ENCODE measurements around the gene SLC9A9. TPM values are rescaled to one million over a fixed set of nuclear protein-coding genes. Genes with fewer than 3 reads are reported as not detected.

SLC9A9 gene
- total RNA-seq, 1 donor from 2014 or later = 16.0 TPM

- intact Hi-C loops (cut with DNase I) = no loop called here
- ATAC-seq = no peak
- no peak for DNase-seq (ENCODE audit: low spot score)
Observed at GRCh38 chr3:143337387-143337786, 510.9 kb downstream of the SLC9A9 start.

- no peak for ATAC-seq
- no peak for DNase-seq (ENCODE audit: low spot score)
- intact Hi-C loops (cut with DNase I) = no loop called here
Observed at GRCh38 chr3:143334231-143334630, 514.0 kb downstream of the SLC9A9 start.

GRCh38 chr3:143333367-143333766, 514.9 kb downstream of the SLC9A9 start:
- no peak for DNase-seq (ENCODE audit: low spot score)
- intact Hi-C loops (cut with DNase I) = no loop called here
- no peak for ATAC-seq

- ATAC-seq = no peak
- DNase-seq (ENCODE audit: low spot score) = no peak
Observed at GRCh38 chr3:143332026-143332425, 516.2 kb downstream of the SLC9A9 start.

GRCh38 chr3:143331350-143331749, 516.9 kb downstream of the SLC9A9 start:
- intact Hi-C loops (cut with DNase I) = no loop called here
- DNase-seq (ENCODE audit: low spot score) = no peak
- no peak for ATAC-seq

More at GRCh38 chr3:143332026-143332425, 516.2 kb downstream of the SLC9A9 start:
- intact Hi-C loops (cut with DNase I) = no loop called here

GRCh38 chr3:143330296-143330868, 517.9 kb downstream of the SLC9A9 start:
- no peak for DNase-seq (ENCODE audit: low spot score)
- ATAC-seq = no peak
- intact Hi-C loops (cut with DNase I) = no loop called here

GRCh38 chr3:143329567-143330211, 518.6 kb downstream of the SLC9A9 start:
- DNase-seq (ENCODE audit: low spot score) (no peak), ATAC-seq (peak; percentile 52)
- intact Hi-C loops (cut with DNase I) = no loop called here

- intact Hi-C loops (cut with DNase I) = no loop called here
- ATAC-seq (no peak), DNase-seq (ENCODE audit: low spot score) (no peak)
Observed at GRCh38 chr3:143328451-143328850, 519.8 kb downstream of the SLC9A9 start.

GRCh38 chr3:143326983-143327778, 521.1 kb downstream of the SLC9A9 start:
- DNase-seq (ENCODE audit: low spot score) (no peak), ATAC-seq (no peak)
- intact Hi-C loops (cut with DNase I) = no loop called here

- ATAC-seq (no peak), DNase-seq (ENCODE audit: low spot score) (no peak)
- intact Hi-C loops (cut with DNase I) = no loop called here
Observed at GRCh38 chr3:143321058-143321769, 527.1 kb downstream of the SLC9A9 start.

GRCh38 chr3:143315766-143316165, 532.5 kb downstream of the SLC9A9 start:
- intact Hi-C loops (cut with DNase I) = no loop called here
- no peak for DNase-seq (ENCODE audit: low spot score)
- ATAC-seq = no peak

GRCh38 chr3:143314251-143315093, 533.8 kb downstream of the SLC9A9 start:
- ATAC-seq (no peak), DNase-seq (ENCODE audit: low spot score) (no peak)
- intact Hi-C loops (cut with DNase I) = no loop called here

GRCh38 chr3:143313893-143314188, 534.4 kb downstream of the SLC9A9 start:
- ATAC-seq (no peak), DNase-seq (ENCODE audit: low spot score) (no peak)
- intact Hi-C loops (cut with DNase I) = no loop called here

GRCh38 chr3:143313025-143313892, 535.0 kb downstream of the SLC9A9 start:
- DNase-seq (ENCODE audit: low spot score) (no peak), ATAC-seq (no peak)
- intact Hi-C loops (cut with DNase I) = no loop called here

- intact Hi-C loops (cut with DNase I) = no loop called here
- no peak for ATAC-seq
- DNase-seq (ENCODE audit: low spot score) = no peak
Observed at GRCh38 chr3:143311096-143311495, 537.2 kb downstream of the SLC9A9 start.

GRCh38 chr3:143309705-143310104, 538.6 kb downstream of the SLC9A9 start:
- intact Hi-C loops (cut with DNase I) = no loop called here
- ATAC-seq (peak; percentile 85), DNase-seq (ENCODE audit: low spot score) (no peak)

GRCh38 chr3:143307613-143308183, 540.6 kb downstream of the SLC9A9 start:
- ATAC-seq (peak; percentile 23), DNase-seq (ENCODE audit: low spot score) (no peak)

GRCh38 chr3:143306407-143306806, 541.9 kb downstream of the SLC9A9 start:
- ATAC-seq (no peak), DNase-seq (ENCODE audit: low spot score) (no peak)
- intact Hi-C loops (cut with DNase I) = no loop called here

More at GRCh38 chr3:143307613-143308183, 540.6 kb downstream of the SLC9A9 start:
- intact Hi-C loops (cut with DNase I) = no loop called here

All from sciatic nerve (tissue), 2 donors.